ENCODE data around the gene FMN1. TPM values are rescaled to one million over a fixed set of nuclear protein-coding genes. Genes with fewer than 3 reads are reported as not detected.
A peak's percentile ranks its signal among the peaks of the same experiment; 100 is the strongest.

FMN1 gene
- total and polyA plus RNA-seq, 5 donors from 2014 or later: 0.32 to 8.9 (median 0.36) TPM; not detected in 2

GRCh38 chr15:33150971-33151370 lies 43.5 kb downstream of the FMN1 start:
- Mint-ChIP-seq H3K4me3 (no peak overlapping the region), H3K27me3 (peaks cover 38% of the 10 kb centered on the region), H3K4me1 (peaks cover 0 to 11% (median 10%) of the 10 kb centered on the region in 4 donors), H3K9me3 (peaks cover 0 to 3% (median 0%) of the 10 kb centered on the region in 7 donors), H3K27ac (peak overlapping the region in 1 of 3 donors; percentile 62), H3K36me3 (no peaks in the 10 kb centered on the region)
- Histone ChIP-seq H3K9me3 (ENCODE audit: control insufficient read depth in 2 of 2, low read length in 2 of 2) (no peaks in the 10 kb centered on the region), H3K4me1 (ENCODE audit: control insufficient read depth, insufficient read depth, low read length, poor library complexity, severe bottlenecking) (peaks cover 6% of the 10 kb centered on the region), H3K27me3 (ENCODE audit: control insufficient read depth, insufficient read depth, low read length) (no peaks in the 10 kb centered on the region), H3K27ac (ENCODE audit: insufficient read depth, low read length, poor library complexity, severe bottlenecking) (no peak overlapping the region), H3K36me3 (ENCODE audit: control insufficient read depth, insufficient read depth, low read length) (no peaks in the 10 kb centered on the region), H3K4me3 (ENCODE audit: low read depth, low read length) (no peak overlapping the region)
- ATAC-seq (ENCODE audit: low read depth in 2 of 2): no peak
- DNase-seq: no peak

- peaks cover 0 to 11% (median 10%) of the 10 kb centered on the region in 4 donors for H3K4me1 Mint-ChIP-seq
Measured at GRCh38 chr15:33150431-33150941, 44.0 kb downstream of the FMN1 start.

GRCh38 chr15:33149919-33150318 lies 44.6 kb downstream of the FMN1 start:
- ATAC-seq (ENCODE audit: low read depth in 2 of 2) (no peak), DNase-seq (no peak)
- H3K36me3 ChIP-seq (ENCODE audit: control insufficient read depth, insufficient read depth, low read length): no peaks in the 10 kb centered on the region
- peaks cover 0 to 1% (median 0%) of the 10 kb centered on the region in 7 donors for H3K9me3 Mint-ChIP-seq
- no peaks in the 10 kb centered on the region for H3K27me3 ChIP-seq (ENCODE audit: control insufficient read depth, insufficient read depth, low read length)
- H3K4me1 Mint-ChIP-seq: peaks cover 0 to 11% (median 10%) of the 10 kb centered on the region in 4 donors
- no peak overlapping the region for H3K27ac ChIP-seq (ENCODE audit: insufficient read depth, low read length, poor library complexity, severe bottlenecking)
- H3K27me3 Mint-ChIP-seq: peaks cover 30% of the 10 kb centered on the region
- H3K9me3 ChIP-seq (ENCODE audit: control insufficient read depth in 2 of 2, low read length in 2 of 2): no peaks in the 10 kb centered on the region
- no peaks in the 10 kb centered on the region for H3K36me3 Mint-ChIP-seq
- no peak overlapping the region for H3K4me3 Mint-ChIP-seq
- no peak overlapping the region for H3K27ac Mint-ChIP-seq
- H3K4me1 ChIP-seq (ENCODE audit: control insufficient read depth, insufficient read depth, low read length, poor library complexity, severe bottlenecking): peaks cover 6% of the 10 kb centered on the region
- no peak overlapping the region for H3K4me3 ChIP-seq (ENCODE audit: low read depth, low read length)

More at GRCh38 chr15:33150431-33150941, 44.0 kb downstream of the FMN1 start:
- Mint-ChIP-seq H3K9me3 (peaks cover 0 to 1% (median 0%) of the 10 kb centered on the region in 7 donors), H3K27me3 (peaks cover 34% of the 10 kb centered on the region), H3K4me3 (no peak overlapping the region), H3K27ac (peak overlapping the region in 1 of 3 donors; percentile 62), H3K36me3 (no peaks in the 10 kb centered on the region)
- no peak overlapping the region for H3K4me3 ChIP-seq (ENCODE audit: low read depth, low read length)
- DNase-seq (no peak), ATAC-seq (ENCODE audit: low read depth in 2 of 2) (no peak)
- no peaks in the 10 kb centered on the region for H3K27me3 ChIP-seq (ENCODE audit: control insufficient read depth, insufficient read depth, low read length)
- H3K36me3 ChIP-seq (ENCODE audit: control insufficient read depth, insufficient read depth, low read length): no peaks in the 10 kb centered on the region
- no peak overlapping the region for H3K27ac ChIP-seq (ENCODE audit: insufficient read depth, low read length, poor library complexity, severe bottlenecking)
- H3K9me3 ChIP-seq (ENCODE audit: control insufficient read depth in 2 of 2, low read length in 2 of 2): no peaks in the 10 kb centered on the region
- peaks cover 6% of the 10 kb centered on the region for H3K4me1 ChIP-seq (ENCODE audit: control insufficient read depth, insufficient read depth, low read length, poor library complexity, severe bottlenecking)

GRCh38 chr15:33148129-33148751 lies 46.3 kb downstream of the FMN1 start:
- H3K4me1 Mint-ChIP-seq: peaks cover 0 to 11% (median 10%) of the 10 kb centered on the region in 4 donors
- Histone ChIP-seq H3K36me3 (ENCODE audit: control insufficient read depth, insufficient read depth, low read length) (no peaks in the 10 kb centered on the region), H3K9me3 (ENCODE audit: control insufficient read depth in 2 of 2, low read length in 2 of 2) (no peaks in the 10 kb centered on the region), H3K27ac (ENCODE audit: insufficient read depth, low read length, poor library complexity, severe bottlenecking) (no peak overlapping the region), H3K27me3 (ENCODE audit: control insufficient read depth, insufficient read depth, low read length) (no peaks in the 10 kb centered on the region), H3K4me3 (ENCODE audit: low read depth, low read length) (peak overlapping the region; percentile 32), H3K4me1 (ENCODE audit: control insufficient read depth, insufficient read depth, low read length, poor library complexity, severe bottlenecking) (peaks cover 6% of the 10 kb centered on the region)
- ATAC-seq (ENCODE audit: low read depth in 2 of 2) (no peak), DNase-seq (peak in 1 of 3 donors; percentile 39)
- H3K27ac Mint-ChIP-seq: peak overlapping the region; percentile 0 to 63 (median 54)
- H3K9me3 Mint-ChIP-seq: peaks cover 0 to 1% (median 0%) of the 10 kb centered on the region in 7 donors
- peak overlapping the region in 3 of 4 donors; percentile 7 to 78 (median 76) for H3K4me3 Mint-ChIP-seq
- no peaks in the 10 kb centered on the region for H3K36me3 Mint-ChIP-seq
- peaks cover 27% of the 10 kb centered on the region for H3K27me3 Mint-ChIP-seq

- no peak for ATAC-seq (ENCODE audit: low read depth in 2 of 2)
- Histone ChIP-seq H3K36me3 (ENCODE audit: control insufficient read depth, insufficient read depth, low read length) (no peaks in the 10 kb centered on the region), H3K9me3 (ENCODE audit: control insufficient read depth in 2 of 2, low read length in 2 of 2) (no peaks in the 10 kb centered on the region), H3K27ac (ENCODE audit: insufficient read depth, low read length, poor library complexity, severe bottlenecking) (no peak overlapping the region), H3K4me3 (ENCODE audit: low read depth, low read length) (no peak overlapping the region), H3K4me1 (ENCODE audit: control insufficient read depth, insufficient read depth, low read length, poor library complexity, severe bottlenecking) (peaks cover 6% of the 10 kb centered on the region), H3K27me3 (ENCODE audit: control insufficient read depth, insufficient read depth, low read length) (no peaks in the 10 kb centered on the region)
- Mint-ChIP-seq H3K27ac (no peak overlapping the region), H3K4me3 (no peak overlapping the region), H3K4me1 (peaks cover 0 to 11% (median 9%) of the 10 kb centered on the region in 4 donors), H3K27me3 (peaks cover 20% of the 10 kb centered on the region), H3K36me3 (no peaks in the 10 kb centered on the region), H3K9me3 (peaks cover 0 to 1% (median 0%) of the 10 kb centered on the region in 7 donors)
- DNase-seq: no peak
Measured at GRCh38 chr15:33146051-33146450, 48.5 kb downstream of the FMN1 start.

GRCh38 chr15:33145447-33145846 lies 49.1 kb downstream of the FMN1 start:
- Histone ChIP-seq H3K36me3 (ENCODE audit: control insufficient read depth, insufficient read depth, low read length) (no peaks in the 10 kb centered on the region), H3K9me3 (ENCODE audit: control insufficient read depth in 2 of 2, low read length in 2 of 2) (no peaks in the 10 kb centered on the region), H3K27ac (ENCODE audit: insufficient read depth, low read length, poor library complexity, severe bottlenecking) (no peak overlapping the region), H3K27me3 (ENCODE audit: control insufficient read depth, insufficient read depth, low read length) (no peaks in the 10 kb centered on the region), H3K4me1 (ENCODE audit: control insufficient read depth, insufficient read depth, low read length, poor library complexity, severe bottlenecking) (peaks cover 6% of the 10 kb centered on the region), H3K4me3 (ENCODE audit: low read depth, low read length) (no peak overlapping the region)
- Mint-ChIP-seq H3K27me3 (peaks cover 20% of the 10 kb centered on the region), H3K4me3 (no peak overlapping the region), H3K4me1 (peaks cover 0 to 11% (median 9%) of the 10 kb centered on the region in 4 donors), H3K9me3 (peaks cover 0 to 1% (median 0%) of the 10 kb centered on the region in 7 donors), H3K27ac (no peak overlapping the region), H3K36me3 (no peaks in the 10 kb centered on the region)
- no peak for ATAC-seq (ENCODE audit: low read depth in 2 of 2)
- no peak for DNase-seq

GRCh38 chr15:33142708-33143107 lies 51.8 kb downstream of the FMN1 start:
- H3K4me1 Mint-ChIP-seq: peaks cover 0 to 2% (median 0%) of the 10 kb centered on the region in 4 donors

GRCh38 chr15:33138000-33138399 lies 56.5 kb downstream of the FMN1 start:
- Histone ChIP-seq H3K4me1 (ENCODE audit: control insufficient read depth, insufficient read depth, low read length, poor library complexity, severe bottlenecking) (no peaks in the 10 kb centered on the region), H3K36me3 (ENCODE audit: control insufficient read depth, insufficient read depth, low read length) (no peaks in the 10 kb centered on the region), H3K4me3 (ENCODE audit: low read depth, low read length) (no peak overlapping the region), H3K9me3 (ENCODE audit: control insufficient read depth in 2 of 2, low read length in 2 of 2) (no peaks in the 10 kb centered on the region), H3K27ac (ENCODE audit: insufficient read depth, low read length, poor library complexity, severe bottlenecking) (no peak overlapping the region), H3K27me3 (ENCODE audit: control insufficient read depth, insufficient read depth, low read length) (no peaks in the 10 kb centered on the region)
- ATAC-seq (ENCODE audit: low read depth in 2 of 2): no peak
- no peaks in the 10 kb centered on the region for H3K27me3 Mint-ChIP-seq
- no peaks in the 10 kb centered on the region for H3K9me3 Mint-ChIP-seq
- no peaks in the 10 kb centered on the region for H3K36me3 Mint-ChIP-seq
- no peak overlapping the region for H3K4me3 Mint-ChIP-seq
- peaks cover 0 to 2% (median 0%) of the 10 kb centered on the region in 4 donors for H3K4me1 Mint-ChIP-seq
- no peak overlapping the region for H3K27ac Mint-ChIP-seq
- no peak for DNase-seq

More at GRCh38 chr15:33142708-33143107, 51.8 kb downstream of the FMN1 start:
- Mint-ChIP-seq H3K27me3 (peaks cover 7% of the 10 kb centered on the region), H3K36me3 (no peaks in the 10 kb centered on the region), H3K4me3 (no peak overlapping the region), H3K9me3 (no peaks in the 10 kb centered on the region), H3K27ac (no peak overlapping the region)
- DNase-seq (no peak), ATAC-seq (ENCODE audit: low read depth in 2 of 2) (no peak)
- H3K4me3 ChIP-seq (ENCODE audit: low read depth, low read length): no peak overlapping the region
- H3K27ac ChIP-seq (ENCODE audit: insufficient read depth, low read length, poor library complexity, severe bottlenecking): no peak overlapping the region
- no peaks in the 10 kb centered on the region for H3K27me3 ChIP-seq (ENCODE audit: control insufficient read depth, insufficient read depth, low read length)
- H3K4me1 ChIP-seq (ENCODE audit: control insufficient read depth, insufficient read depth, low read length, poor library complexity, severe bottlenecking): no peaks in the 10 kb centered on the region
- H3K36me3 ChIP-seq (ENCODE audit: control insufficient read depth, insufficient read depth, low read length): no peaks in the 10 kb centered on the region
- H3K9me3 ChIP-seq (ENCODE audit: control insufficient read depth in 2 of 2, low read length in 2 of 2): no peaks in the 10 kb centered on the region

Data from CD4-positive, CD25-positive, alpha-beta regulatory T cell (primary cell).